ENCODE data around the gene DGKI.

DNA sequence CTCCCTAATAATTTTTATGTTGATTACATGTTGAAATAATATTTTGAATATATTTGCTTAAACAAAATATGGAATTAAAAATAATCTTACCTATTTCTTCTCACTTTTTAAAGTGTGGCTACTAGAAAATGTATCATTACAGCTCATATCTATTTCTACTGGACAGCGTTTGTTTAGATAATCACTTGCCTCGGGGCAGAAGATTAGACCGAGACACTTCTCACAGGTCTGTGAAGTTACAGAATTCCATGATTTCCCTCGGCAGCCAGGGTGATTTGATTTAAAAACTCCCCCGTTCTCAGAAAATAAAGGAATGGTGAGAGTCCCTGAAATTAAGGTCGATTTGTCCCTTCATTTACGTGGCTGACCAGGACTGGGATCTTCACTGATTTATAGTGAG is 162.5 kb downstream of the DGKI start:
- TF ChIP-seq, protein P1, sequence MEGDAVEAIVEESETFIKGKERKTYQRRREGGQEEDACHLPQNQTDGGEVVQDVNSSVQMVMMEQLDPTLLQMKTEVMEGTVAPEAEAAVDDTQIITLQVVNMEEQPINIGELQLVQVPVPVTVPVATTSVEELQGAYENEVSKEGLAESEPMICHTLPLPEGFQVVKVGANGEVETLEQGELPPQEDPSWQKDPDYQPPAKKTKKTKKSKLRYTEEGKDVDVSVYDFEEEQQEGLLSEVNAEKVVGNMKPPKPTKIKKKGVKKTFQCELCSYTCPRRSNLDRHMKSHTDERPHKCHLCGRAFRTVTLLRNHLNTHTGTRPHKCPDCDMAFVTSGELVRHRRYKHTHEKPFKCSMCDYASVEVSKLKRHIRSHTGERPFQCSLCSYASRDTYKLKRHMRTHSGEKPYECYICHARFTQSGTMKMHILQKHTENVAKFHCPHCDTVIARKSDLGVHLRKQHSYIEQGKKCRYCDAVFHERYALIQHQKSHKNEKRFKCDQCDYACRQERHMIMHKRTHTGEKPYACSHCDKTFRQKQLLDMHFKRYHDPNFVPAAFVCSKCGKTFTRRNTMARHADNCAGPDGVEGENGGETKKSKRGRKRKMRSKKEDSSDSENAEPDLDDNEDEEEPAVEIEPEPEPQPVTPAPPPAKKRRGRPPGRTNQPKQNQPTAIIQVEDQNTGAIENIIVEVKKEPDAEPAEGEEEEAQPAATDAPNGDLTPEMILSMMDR (IDR thresholded peaks at IDR 0.05) = no peak
- TF ChIP-seq ZSCAN20 (CRISPR knock-in tag; IDR thresholded peaks at IDR 0.05) = no peak
- TF ChIP-seq, protein P2, sequence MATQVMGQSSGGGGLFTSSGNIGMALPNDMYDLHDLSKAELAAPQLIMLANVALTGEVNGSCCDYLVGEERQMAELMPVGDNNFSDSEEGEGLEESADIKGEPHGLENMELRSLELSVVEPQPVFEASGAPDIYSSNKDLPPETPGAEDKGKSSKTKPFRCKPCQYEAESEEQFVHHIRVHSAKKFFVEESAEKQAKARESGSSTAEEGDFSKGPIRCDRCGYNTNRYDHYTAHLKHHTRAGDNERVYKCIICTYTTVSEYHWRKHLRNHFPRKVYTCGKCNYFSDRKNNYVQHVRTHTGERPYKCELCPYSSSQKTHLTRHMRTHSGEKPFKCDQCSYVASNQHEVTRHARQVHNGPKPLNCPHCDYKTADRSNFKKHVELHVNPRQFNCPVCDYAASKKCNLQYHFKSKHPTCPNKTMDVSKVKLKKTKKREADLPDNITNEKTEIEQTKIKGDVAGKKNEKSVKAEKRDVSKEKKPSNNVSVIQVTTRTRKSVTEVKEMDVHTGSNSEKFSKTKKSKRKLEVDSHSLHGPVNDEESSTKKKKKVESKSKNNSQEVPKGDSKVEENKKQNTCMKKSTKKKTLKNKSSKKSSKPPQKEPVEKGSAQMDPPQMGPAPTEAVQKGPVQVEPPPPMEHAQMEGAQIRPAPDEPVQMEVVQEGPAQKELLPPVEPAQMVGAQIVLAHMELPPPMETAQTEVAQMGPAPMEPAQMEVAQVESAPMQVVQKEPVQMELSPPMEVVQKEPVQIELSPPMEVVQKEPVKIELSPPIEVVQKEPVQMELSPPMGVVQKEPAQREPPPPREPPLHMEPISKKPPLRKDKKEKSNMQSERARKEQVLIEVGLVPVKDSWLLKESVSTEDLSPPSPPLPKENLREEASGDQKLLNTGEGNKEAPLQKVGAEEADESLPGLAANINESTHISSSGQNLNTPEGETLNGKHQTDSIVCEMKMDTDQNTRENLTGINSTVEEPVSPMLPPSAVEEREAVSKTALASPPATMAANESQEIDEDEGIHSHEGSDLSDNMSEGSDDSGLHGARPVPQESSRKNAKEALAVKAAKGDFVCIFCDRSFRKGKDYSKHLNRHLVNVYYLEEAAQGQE (IDR thresholded peaks at IDR 0.05) = no peak
- no peak for TF ChIP-seq MAX (IDR thresholded peaks at IDR 0.05)
- TF ChIP-seq POLR2A (IDR thresholded peaks at IDR 0.05; ENCODE audit: low read length) = no peak
- no peak for TF ChIP-seq CEBPB (IDR thresholded peaks at IDR 0.05)
- TF ChIP-seq FOXS1 (CRISPR knock-in tag; IDR thresholded peaks at IDR 0.05) = no peak
- TF ChIP-seq RFX5 (IDR thresholded peaks at IDR 0.05) = no peak
- TF ChIP-seq BHLHE40 (IDR thresholded peaks at IDR 0.05; ENCODE audit: low read depth, low read length) = no peak
- TF ChIP-seq KDM1A (IDR thresholded peaks at IDR 0.05; ENCODE audit: low read depth) = no peak
- no peak for TF ChIP-seq EHMT2 (IDR thresholded peaks at IDR 0.05; ENCODE audit: low read depth)
- TF ChIP-seq EP300 (IDR thresholded peaks at IDR 0.05) = no peak
- TF ChIP-seq KDM5A (IDR thresholded peaks at IDR 0.05) = no peak
